ENCODE measurements around the gene ECHDC3.

ECHDC3 gene

DNA sequence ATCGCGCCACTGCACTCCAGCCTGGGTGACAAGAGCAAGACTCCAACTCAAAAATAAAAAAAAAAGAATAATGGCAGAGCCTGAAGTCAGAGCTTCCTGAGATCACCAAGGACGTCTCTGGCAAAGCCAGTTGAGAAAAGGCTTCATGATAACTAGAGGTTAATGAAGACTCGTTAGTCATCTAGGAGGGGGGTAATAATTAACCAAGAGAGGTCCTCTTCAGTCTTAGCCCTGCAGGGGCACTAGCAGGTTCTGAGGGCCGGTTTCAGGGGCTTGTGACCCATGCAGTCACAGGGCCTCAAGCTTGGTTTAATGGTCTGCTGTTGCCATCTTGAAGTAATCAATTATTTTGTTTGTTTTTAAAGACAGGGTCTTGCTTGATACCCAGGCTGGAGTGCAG, 52.4 kb downstream of the ECHDC3 start:
- H3K4me1 ChIP-seq: peaks cover 13 to 19% (median 16%) of the 10 kb centered on the region in 10 experiments
- no peaks in the 10 kb centered on the region for H3K36me3 ChIP-seq
- peaks cover 0 to 6% (median 0%) of the 10 kb centered on the region in 11 experiments; a peak in 4 of 22 replicates for H3K9me3 ChIP-seq (replicated peaks in 1 of 11)
- H4K20me1 ChIP-seq: no peaks in the 10 kb centered on the region
- no peak for TF ChIP-seq Cebpa-rat (IDR thresholded peaks at IDR 0.05)
- no peak overlapping the region for H3K9ac ChIP-seq
- H3K4me3 ChIP-seq: no peak overlapping the region
- H3K4me2 ChIP-seq: no peak overlapping the region
- H3K27ac ChIP-seq: no peak overlapping the region
- no peaks in the 10 kb centered on the region for H3K27me3 ChIP-seq

DNA sequence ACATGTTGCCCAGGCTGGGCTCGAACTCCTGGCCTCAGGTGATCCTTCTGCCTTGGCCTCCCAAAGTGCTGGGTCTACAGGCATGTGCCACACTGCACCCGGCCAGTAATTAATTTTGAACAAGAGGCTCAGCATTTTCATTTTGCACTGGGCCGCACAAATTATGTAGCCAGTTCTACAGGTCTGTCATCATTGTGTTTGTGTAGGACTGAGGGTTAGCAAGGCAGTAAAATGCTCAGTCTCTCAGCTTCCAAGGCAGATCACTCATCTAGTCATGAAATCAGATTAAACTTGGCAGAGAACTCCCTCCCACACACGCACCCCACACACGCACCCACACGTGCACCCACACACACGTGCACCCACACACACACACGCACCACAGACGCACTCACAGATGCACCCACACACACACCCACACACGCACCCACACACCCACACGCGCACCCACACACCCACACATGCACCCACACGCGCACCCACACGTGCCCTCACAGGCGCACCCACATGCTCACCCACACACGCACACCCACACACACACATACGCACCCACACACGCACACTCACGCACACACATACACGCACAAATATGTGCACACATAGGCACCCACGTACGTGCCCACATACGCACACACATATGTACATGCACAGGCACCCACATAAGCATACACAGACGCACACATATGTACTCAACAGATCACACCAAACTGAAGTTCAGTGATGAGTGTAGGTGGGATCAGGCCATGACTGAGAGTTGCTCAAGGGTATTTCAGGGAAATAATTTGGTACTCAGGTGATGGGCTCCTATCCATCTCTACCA, 53.1 kb downstream of the ECHDC3 start:
- TF ChIP-seq Cebpa-rat (IDR thresholded peaks at IDR 0.05): no peak
- Histone ChIP-seq H3K4me3 (no peak overlapping the region), H3K36me3 (no peaks in the 10 kb centered on the region), H3K9ac (no peak overlapping the region), H3K4me2 (no peak overlapping the region), H3K27ac (no peak overlapping the region), H3K9me3 (replicated peaks in 1 of 11) (peaks cover 0 to 6% (median 0%) of the 10 kb centered on the region in 11 experiments; a peak in 5 of 22 replicates), H3K4me1 (peaks cover 15 to 26% (median 19%) of the 10 kb centered on the region in 10 experiments), H3K27me3 (no peaks in the 10 kb centered on the region), H4K20me1 (no peaks in the 10 kb centered on the region)

DNA sequence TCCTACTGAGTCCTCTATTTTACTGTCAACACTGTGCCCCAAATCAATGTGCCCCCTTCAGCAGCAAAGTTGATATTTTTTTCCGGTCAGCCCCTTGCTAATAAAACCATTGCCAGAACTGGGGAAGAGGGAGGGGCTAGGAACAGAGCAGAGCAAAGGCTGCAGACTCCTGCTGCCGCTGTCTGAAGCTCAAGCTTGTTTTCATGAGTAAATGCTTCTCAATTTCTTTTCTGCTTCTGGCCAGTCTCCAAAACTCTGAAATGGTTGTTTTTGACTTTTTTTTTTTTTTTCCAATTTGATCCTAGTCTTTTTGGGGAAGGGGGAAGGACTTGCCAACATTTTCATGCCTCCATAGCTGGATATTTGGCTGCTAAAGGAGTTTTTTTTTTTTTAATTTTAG, 54.3 kb downstream of the ECHDC3 start:
- Histone ChIP-seq H3K27ac (no peak overlapping the region), H3K9me3 (replicated peaks in 1 of 11) (peaks cover 0 to 6% (median 0%) of the 10 kb centered on the region in 11 experiments; a peak in 5 of 22 replicates), H3K4me2 (no peak overlapping the region), H3K36me3 (no peaks in the 10 kb centered on the region), H3K4me3 (no peak overlapping the region), H3K4me1 (peaks cover 15 to 27% (median 19%) of the 10 kb centered on the region in 10 experiments), H3K9ac (no peak overlapping the region), H3K27me3 (no peaks in the 10 kb centered on the region), H4K20me1 (no peaks in the 10 kb centered on the region)
- no peak for TF ChIP-seq Cebpa-rat (IDR thresholded peaks at IDR 0.05)

DNA sequence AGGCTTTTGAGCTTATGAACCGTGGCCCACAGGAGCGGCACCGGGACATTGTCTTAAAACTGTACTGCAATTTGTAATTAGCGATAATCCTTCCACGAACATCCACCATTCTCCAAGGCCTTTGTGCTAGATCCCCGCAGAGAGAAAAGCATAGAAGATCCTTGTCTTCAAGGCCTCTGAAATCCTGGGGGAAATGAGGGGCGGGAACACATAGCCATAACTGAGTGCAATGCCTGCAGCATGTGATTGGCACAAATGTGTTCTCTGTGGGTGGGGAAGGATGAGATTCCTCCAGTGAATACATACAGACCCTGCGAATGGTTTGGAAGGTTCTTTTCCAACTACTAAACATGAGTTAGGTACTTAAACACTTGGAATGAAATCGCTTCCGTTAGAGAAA, 55.1 kb downstream of the ECHDC3 start:
- Histone ChIP-seq H3K4me1 (peaks cover 15 to 27% (median 19%) of the 10 kb centered on the region in 10 experiments), H3K4me3 (no peak overlapping the region), H3K9ac (no peak overlapping the region), H3K9me3 (replicated peaks in 1 of 11) (peaks cover 0 to 6% (median 0%) of the 10 kb centered on the region in 11 experiments; a peak in 5 of 22 replicates), H3K36me3 (no peaks in the 10 kb centered on the region), H3K27me3 (no peaks in the 10 kb centered on the region), H4K20me1 (no peaks in the 10 kb centered on the region), H3K27ac (no peak overlapping the region), H3K4me2 (0 out of 22 replicates have a peak overlapping the region, but pooled peaks of 1 of the 11 experiments have one; percentile 84)
- no peak for TF ChIP-seq Cebpa-rat (IDR thresholded peaks at IDR 0.05)

DNA sequence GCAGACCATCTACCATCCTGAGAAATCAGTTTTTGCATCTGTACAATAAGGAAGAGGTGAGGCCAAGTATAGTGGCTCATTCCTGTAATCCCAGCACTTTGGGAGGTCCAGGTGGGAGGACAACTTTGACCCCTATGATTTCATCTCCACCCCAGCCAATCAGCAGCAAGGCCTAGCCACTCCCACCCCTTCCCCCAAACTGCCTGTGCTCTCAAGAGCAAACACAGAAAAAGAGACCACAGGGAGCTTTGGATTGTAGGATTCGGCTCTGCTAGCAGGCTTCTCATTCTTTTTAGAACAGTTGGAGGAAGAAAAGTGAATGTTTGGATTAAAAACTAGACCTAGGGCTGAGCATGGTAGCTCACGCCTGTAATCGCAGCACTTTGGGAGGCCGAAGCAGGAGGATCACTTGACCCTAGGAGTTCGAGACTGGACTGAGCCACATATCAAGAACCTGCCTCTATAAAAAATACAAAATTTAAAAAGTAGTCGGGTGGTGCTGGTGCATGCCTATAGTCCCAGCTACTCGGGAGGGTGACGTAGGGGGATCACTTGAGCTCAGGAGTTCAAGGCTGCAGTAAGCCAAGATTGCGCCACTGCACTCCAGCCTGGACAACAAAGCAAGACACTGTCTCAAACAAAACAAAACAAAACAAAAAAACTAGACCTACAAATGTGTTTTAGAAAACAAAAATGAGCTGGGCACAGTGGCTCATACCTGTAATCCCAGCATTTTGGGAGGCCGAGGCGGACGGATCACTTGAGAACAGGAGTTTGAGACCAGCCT, 55.9 kb downstream of the ECHDC3 start:
- no peak for TF ChIP-seq Cebpa-rat (IDR thresholded peaks at IDR 0.05)
- Histone ChIP-seq H3K4me2 (peak overlapping the region; percentile 57 to 84 (median 69); a peak in 20 of 22 replicates), H3K9ac (no peak overlapping the region), H3K27ac (peak overlapping the region in 4 of 11 experiments; percentile 14 to 66 (median 48); a peak in 7 of 22 replicates), H3K9me3 (replicated peaks in 1 of 11) (peaks cover 0 to 6% (median 0%) of the 10 kb centered on the region in 11 experiments; a peak in 5 of 22 replicates), H4K20me1 (no peaks in the 10 kb centered on the region), H3K36me3 (no peaks in the 10 kb centered on the region), H3K4me3 (no peak overlapping the region), H3K4me1 (peaks cover 15 to 27% (median 19%) of the 10 kb centered on the region in 10 experiments), H3K27me3 (no peaks in the 10 kb centered on the region)

DNA sequence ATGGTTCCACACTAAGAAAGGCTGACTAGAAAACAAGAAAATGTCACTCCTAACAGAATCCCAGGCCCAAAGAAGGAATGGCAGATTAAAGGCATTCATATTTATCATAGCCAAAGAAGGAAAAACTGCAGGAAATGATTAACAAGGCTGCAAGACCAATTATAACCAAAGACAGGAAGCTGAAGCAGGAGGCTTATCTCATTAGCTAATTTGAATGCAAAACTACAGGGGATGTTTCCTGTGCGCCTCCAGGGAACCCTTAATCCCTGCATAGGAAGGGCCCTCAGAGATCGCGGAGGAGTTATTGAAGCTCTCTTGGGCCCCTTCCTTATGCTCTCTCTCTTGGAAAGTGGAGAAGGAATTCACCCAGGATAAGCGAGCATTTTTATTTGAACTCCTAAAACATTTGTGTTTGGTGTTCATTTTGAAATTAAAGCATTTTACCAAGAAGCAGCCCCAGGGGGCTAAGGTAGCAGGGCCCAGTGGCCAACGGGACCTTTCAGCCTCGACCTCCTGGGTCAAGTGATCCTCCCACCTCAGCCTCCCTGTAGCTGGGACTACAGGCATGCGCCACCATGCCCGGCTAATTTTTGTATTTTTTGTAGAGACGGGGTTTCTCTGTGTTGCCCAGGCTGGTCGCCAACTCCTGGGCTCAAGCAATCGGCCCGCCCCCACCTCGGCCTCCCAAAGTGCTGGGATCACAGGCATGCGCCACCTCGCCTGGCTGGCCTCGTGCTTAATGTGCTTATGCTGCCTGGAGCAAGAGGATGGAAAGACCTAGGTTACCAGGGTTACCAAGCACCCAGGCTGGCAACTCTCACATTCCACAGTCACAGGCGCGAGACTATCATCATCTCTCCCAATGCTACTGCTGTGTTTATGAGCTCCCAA, 56.9 kb downstream of the ECHDC3 start:
- H3K9me3 ChIP-seq (replicated peaks in 1 of 11): peaks cover 0 to 6% (median under 1%) of the 10 kb centered on the region in 11 experiments; a peak in 5 of 22 replicates
- H3K4me2 ChIP-seq: peak overlapping the region; percentile 57 to 84 (median 69)
- TF ChIP-seq Cebpa-rat (IDR thresholded peaks at IDR 0.05): no peak

DNA sequence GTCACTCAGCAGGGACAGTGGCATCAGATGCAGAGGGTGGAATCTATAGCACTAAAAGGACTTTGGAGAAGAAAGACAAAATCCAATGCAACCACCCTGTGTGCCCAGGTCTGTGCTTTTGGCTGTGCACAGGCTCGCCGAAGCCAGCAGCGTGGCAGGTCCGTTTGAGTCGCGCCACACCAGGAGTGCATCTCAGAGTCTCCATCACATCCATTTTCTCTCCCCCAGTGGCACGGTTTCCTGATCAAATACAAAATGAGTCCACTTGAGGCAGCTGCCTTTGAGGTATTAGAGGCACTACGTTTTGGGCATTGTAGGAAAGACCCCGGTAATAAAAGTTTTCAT, 57.5 kb downstream of the ECHDC3 start:
- peaks cover 0 to 11% (median 2%) of the 10 kb centered on the region in 11 experiments; a peak in 6 of 22 replicates for H3K9me3 ChIP-seq (replicated peaks in 1 of 11)
- no peaks in the 10 kb centered on the region for H3K36me3 ChIP-seq
- no peak overlapping the region for H3K9ac ChIP-seq
- no peak overlapping the region for H3K4me3 ChIP-seq
- H3K27me3 ChIP-seq: no peaks in the 10 kb centered on the region
- H3K4me1 ChIP-seq: peaks cover 15 to 27% (median 19%) of the 10 kb centered on the region in 10 experiments
- H3K27ac ChIP-seq: peak overlapping the region in 1 of 11 experiments; percentile 66; a peak in 2 of 22 replicates
- no peak for TF ChIP-seq Cebpa-rat (IDR thresholded peaks at IDR 0.05)
- H4K20me1 ChIP-seq: no peaks in the 10 kb centered on the region
- peak overlapping the region; percentile 57 to 84 (median 69); a peak in 20 of 22 replicates for H3K4me2 ChIP-seq

More for the DNA sequence above, 56.9 kb downstream of the ECHDC3 start:
- H3K36me3 ChIP-seq: no peaks in the 10 kb centered on the region
- H3K27me3 ChIP-seq: no peaks in the 10 kb centered on the region
- peak overlapping the region in 7 of 11 experiments; percentile 14 to 66 (median 35); a peak in 13 of 22 replicates for H3K27ac ChIP-seq
- peak overlapping the region in 3 of 11 experiments; percentile 1 to 32 (median 7); a peak in 2 of 22 replicates for H3K9ac ChIP-seq
- peak overlapping the region in 1 of 10 experiments; percentile 3; a peak in 2 of 20 replicates for H3K4me3 ChIP-seq
- no peaks in the 10 kb centered on the region for H4K20me1 ChIP-seq
- H3K4me1 ChIP-seq: peaks cover 15 to 27% (median 19%) of the 10 kb centered on the region in 10 experiments

DNA sequence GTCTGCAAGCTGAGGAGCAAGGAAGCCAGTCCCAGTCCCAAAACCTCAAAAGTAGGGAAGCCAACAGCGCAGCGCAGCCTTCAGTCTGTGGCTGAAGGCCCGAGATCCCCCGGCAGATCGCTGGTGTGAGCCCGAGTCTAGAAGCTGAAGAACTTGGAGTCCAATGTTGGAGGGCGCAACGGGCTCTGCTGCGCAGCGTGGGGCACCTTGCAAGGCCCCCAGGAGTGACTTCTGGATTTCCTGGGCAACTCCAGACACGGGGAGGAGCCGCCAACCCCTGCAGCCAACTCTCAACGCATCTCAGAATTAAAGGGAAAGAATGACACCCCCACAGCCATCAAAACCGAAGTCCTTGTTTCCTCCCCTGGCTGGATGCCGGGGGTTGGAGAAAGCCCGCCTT, 62.2 kb downstream of the ECHDC3 start:
- H3K4me1 ChIP-seq: peaks cover 4 to 10% (median 5%) of the 10 kb centered on the region in 10 experiments
- H3K9me3 ChIP-seq (replicated peaks in 1 of 11): peaks cover 0 to 6% (median 0%) of the 10 kb centered on the region in 11 experiments; a peak in 4 of 22 replicates
- H3K36me3 ChIP-seq: no peaks in the 10 kb centered on the region
- no peak overlapping the region for H3K4me3 ChIP-seq
- no peak overlapping the region for H3K27ac ChIP-seq
- H3K27me3 ChIP-seq: no peaks in the 10 kb centered on the region
- H3K9ac ChIP-seq: no peak overlapping the region
- no peaks in the 10 kb centered on the region for H4K20me1 ChIP-seq
- no peak overlapping the region for H3K4me2 ChIP-seq
- no peak for TF ChIP-seq Cebpa-rat (IDR thresholded peaks at IDR 0.05)
